Loucy (cell line): Measurements from ENCODE around the gene PSMC3.

Source experiments
- H2AFZ ChIP-seq: fragments of 200-600 bp; sonication (generic); 2 replicates; pipeline ENCODE4 v1.6.0; 2016; ENCODE audit warnings: antibody characterized with exemption, mild to moderate bottlenecking, low read length, moderate library complexity
- H3F3A ChIP-seq: fragments of 200-600 bp; 2 replicates; pipeline ENCODE4 v1.6.0; 2016; ENCODE audit warnings: antibody characterized with exemption, low read depth, mild to moderate bottlenecking
- H3K27me3 ChIP-seq: fragments of 200-600 bp; sonication (generic); 2 replicates; pipeline ENCODE4 v1.6.1; 2014; ENCODE audit warnings: low read length, mild to moderate bottlenecking; ENCODE audit not compliant: insufficient read depth, poor library complexity, severe bottlenecking
- H3K36me3 ChIP-seq: fragments of 200-600 bp; sonication (generic); 2 replicates; pipeline ENCODE4 v1.6.1; 2016; ENCODE audit warnings: low read length; ENCODE audit not compliant: insufficient read depth
- H3K4me1 ChIP-seq: fragments of 200-600 bp; sonication (generic); 2 replicates; pipeline ENCODE4 v1.5.1; 2014; ENCODE audit warnings: low read length, mild to moderate bottlenecking; ENCODE audit not compliant: insufficient read depth, poor library complexity, severe bottlenecking
- H3K4me2 ChIP-seq: fragments of 200-600 bp; sonication (generic); 2 replicates; pipeline ENCODE4 v1.6.0; 2014; ENCODE audit warnings: antibody characterized with exemption, low read length, low read depth, mild to moderate bottlenecking; ENCODE audit not compliant: poor library complexity, severe bottlenecking
- H3K4me3 ChIP-seq: fragments of 200-600 bp; sonication (generic); 2 replicates; pipeline ENCODE4 v1.5.1; 2014; ENCODE audit warnings: low read length, mild to moderate bottlenecking, mixed read lengths; ENCODE audit not compliant: poor library complexity, severe bottlenecking
- H3K79me2 ChIP-seq: fragments of 200-600 bp; sonication (generic); 2 replicates; pipeline ENCODE4 v1.6.1; 2014; ENCODE audit warnings: low read length; ENCODE audit not compliant: insufficient read depth
- H3K9ac ChIP-seq: fragments of 200-600 bp; sonication (generic); 2 replicates; pipeline ENCODE4 v1.6.0; 2014; ENCODE audit warnings: mild to moderate bottlenecking, low read depth, low read length, moderate library complexity; ENCODE audit not compliant: poor library complexity, severe bottlenecking
- H3K9me2 ChIP-seq: fragments of 200-600 bp; sonication (generic); replicated peaks from 2 replicates; pipeline ENCODE4 v1.6.1; 2016; ENCODE audit warnings: low read depth, low read length, mixed read lengths
- H3K9me3 ChIP-seq: fragments of 200-600 bp; sonication (generic); 2 replicates; pipeline ENCODE4 v1.6.1; 2014; ENCODE audit warnings: mild to moderate bottlenecking, antibody characterized with exemption, low read length, low read depth; ENCODE audit not compliant: insufficient read depth
- H4K20me1 ChIP-seq: fragments of 200-600 bp; sonication (generic); 2 replicates; pipeline ENCODE4 v1.6.0; 2014; ENCODE audit warnings: antibody characterized with exemption, low read length, mild to moderate bottlenecking; ENCODE audit not compliant: insufficient read depth, poor library complexity, severe bottlenecking
- EZH2phosphoT487 ChIP-seq: fragments of 200-600 bp; IDR thresholded peaks from 2 replicates; pipeline ENCODE4 v1.6.1; 2018; ENCODE audit warnings: antibody characterized with exemption, mild to moderate bottlenecking, moderate library complexity, borderline replicate concordance
- TF ChIP-seq, protein P1 (sequence below): fragments of 200-600 bp; sonication (generic); conservative IDR thresholded peaks from 2 replicates; pipeline ENCODE4 v1.5.1; 2014; ENCODE audit warnings: mild to moderate bottlenecking, antibody characterized with exemption, low read length

The PSMC3 gene

DNA sequence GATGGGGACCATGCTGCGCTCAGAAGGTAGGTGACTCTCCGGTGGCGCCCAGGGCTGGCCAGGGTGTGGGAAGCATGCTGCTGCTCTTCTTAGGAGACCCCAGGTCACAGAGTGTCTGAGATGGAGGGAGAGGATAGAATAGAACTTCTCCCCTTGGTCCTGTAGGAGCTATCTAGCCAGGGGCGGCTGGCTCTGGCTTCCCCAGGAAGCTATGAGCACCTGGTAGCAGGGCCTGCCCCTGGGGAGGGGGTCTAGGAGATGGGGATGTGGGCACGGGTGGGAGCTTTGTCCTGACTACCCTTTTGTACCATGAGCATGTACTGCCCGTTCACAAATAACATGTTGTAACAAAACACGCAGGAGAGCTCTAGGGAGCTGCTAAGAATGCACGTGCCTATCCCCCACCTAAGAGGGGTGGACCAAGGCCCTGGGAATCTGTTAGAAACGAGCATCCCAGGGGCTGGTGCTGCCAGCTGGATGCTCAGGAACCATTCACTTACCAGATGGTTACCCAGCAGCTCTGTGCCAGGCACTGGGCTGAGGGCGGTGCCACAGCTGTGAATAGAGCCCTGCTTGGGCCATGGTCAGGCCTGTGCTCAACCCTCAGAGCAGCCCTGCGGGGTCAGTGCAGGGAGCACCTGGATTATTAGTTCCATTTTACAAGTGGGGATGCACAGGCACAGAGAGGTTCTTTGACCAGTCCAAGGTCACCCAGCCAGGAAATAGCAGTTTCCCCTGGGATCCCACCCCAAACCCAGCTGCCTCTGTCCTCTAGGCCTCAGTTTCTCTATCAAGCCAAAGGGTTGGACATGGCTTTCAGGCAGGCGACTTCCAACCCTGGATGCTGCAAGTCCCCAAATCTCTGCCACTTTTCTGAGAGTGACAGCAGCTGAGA, 15.6 kb downstream of the PSMC3 start:
- no peaks in the 10 kb centered on the region for H3K9me2 ChIP-seq
- H3K4me3 ChIP-seq: no peak overlapping the region
- H3K36me3 ChIP-seq: no peaks in the 10 kb centered on the region
- H3K79me2 ChIP-seq: peaks cover 14% of the 10 kb centered on the region; the same call in 1 of the 2 replicates
- H3K4me1 ChIP-seq: peaks cover 20% of the 10 kb centered on the region
- H3K9me3 ChIP-seq: no peaks in the 10 kb centered on the region
- no peaks in the 10 kb centered on the region for H3F3A ChIP-seq
- TF ChIP-seq, protein P1, sequence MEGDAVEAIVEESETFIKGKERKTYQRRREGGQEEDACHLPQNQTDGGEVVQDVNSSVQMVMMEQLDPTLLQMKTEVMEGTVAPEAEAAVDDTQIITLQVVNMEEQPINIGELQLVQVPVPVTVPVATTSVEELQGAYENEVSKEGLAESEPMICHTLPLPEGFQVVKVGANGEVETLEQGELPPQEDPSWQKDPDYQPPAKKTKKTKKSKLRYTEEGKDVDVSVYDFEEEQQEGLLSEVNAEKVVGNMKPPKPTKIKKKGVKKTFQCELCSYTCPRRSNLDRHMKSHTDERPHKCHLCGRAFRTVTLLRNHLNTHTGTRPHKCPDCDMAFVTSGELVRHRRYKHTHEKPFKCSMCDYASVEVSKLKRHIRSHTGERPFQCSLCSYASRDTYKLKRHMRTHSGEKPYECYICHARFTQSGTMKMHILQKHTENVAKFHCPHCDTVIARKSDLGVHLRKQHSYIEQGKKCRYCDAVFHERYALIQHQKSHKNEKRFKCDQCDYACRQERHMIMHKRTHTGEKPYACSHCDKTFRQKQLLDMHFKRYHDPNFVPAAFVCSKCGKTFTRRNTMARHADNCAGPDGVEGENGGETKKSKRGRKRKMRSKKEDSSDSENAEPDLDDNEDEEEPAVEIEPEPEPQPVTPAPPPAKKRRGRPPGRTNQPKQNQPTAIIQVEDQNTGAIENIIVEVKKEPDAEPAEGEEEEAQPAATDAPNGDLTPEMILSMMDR: no peak
- TF ChIP-seq EZH2phosphoT487: no peak
- peak overlapping the region; percentile 79 for H3K9ac ChIP-seq
- peak overlapping the region; percentile 93 for H3K4me2 ChIP-seq
- no peaks in the 10 kb centered on the region for H3K27me3 ChIP-seq
- no peak overlapping the region for H2AFZ ChIP-seq
- no peaks in the 10 kb centered on the region for H4K20me1 ChIP-seq

DNA sequence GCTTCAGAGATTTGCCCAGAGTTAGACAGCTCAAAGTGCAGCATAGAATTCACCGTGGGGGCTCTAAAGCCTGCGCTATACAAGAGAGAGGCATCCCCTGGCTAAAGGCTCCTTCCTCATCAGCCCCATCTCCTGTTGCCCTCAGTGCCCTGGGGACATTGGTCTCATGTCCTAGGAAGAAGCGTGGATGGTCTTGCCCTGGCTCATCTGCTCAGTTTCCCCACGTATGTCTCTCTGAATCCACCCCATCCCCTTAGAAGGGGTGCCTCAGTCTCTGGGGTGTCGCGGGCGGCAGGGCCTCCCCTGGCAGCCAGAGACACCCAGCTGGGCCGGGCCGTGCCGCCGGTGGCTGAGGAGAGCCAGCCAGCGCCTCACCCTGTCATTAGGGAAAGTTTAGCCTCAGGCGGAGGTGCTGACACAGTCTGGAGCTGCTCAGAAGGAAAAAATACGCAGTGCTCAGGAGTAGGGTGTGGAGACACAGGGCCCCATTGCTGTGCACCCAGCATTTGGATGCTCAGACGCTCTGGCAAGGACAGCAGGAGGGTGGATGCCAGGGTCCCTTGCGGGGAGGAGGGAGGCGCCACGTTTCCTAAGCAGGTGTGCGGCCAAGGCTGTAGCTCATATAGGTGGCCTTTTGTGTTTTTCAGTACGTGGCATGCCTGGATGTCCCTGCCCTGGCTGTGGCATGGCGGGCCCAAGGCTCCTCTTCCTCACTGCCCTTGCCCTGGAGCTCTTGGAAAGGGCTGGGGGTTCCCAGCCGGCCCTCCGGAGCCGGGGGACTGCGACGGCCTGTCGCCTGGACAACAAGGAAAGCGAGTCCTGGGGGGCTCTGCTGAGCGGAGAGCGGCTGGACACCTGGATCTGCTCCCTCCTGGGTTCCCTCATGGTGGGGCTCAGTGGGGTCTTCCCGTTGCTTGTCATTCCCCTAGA, 16.5 kb downstream of the PSMC3 start:
- H3K4me1 ChIP-seq: peaks cover 20% of the 10 kb centered on the region
- no peaks in the 10 kb centered on the region for H3K36me3 ChIP-seq
- no peaks in the 10 kb centered on the region for H3K9me2 ChIP-seq
- H3K4me3 ChIP-seq: peak overlapping the region; percentile 81
- TF ChIP-seq, protein P1: no peak
- no peak for TF ChIP-seq EZH2phosphoT487
- no peaks in the 10 kb centered on the region for H3F3A ChIP-seq
- H4K20me1 ChIP-seq: no peaks in the 10 kb centered on the region
- H3K9me3 ChIP-seq: no peaks in the 10 kb centered on the region
- peak overlapping the region; percentile 79 for H3K9ac ChIP-seq
- H2AFZ ChIP-seq: no peak overlapping the region
- peaks cover 14% of the 10 kb centered on the region; the same call in 1 of the 2 replicates for H3K79me2 ChIP-seq
- H3K27me3 ChIP-seq: no peaks in the 10 kb centered on the region
- peak overlapping the region; percentile 93 for H3K4me2 ChIP-seq

DNA sequence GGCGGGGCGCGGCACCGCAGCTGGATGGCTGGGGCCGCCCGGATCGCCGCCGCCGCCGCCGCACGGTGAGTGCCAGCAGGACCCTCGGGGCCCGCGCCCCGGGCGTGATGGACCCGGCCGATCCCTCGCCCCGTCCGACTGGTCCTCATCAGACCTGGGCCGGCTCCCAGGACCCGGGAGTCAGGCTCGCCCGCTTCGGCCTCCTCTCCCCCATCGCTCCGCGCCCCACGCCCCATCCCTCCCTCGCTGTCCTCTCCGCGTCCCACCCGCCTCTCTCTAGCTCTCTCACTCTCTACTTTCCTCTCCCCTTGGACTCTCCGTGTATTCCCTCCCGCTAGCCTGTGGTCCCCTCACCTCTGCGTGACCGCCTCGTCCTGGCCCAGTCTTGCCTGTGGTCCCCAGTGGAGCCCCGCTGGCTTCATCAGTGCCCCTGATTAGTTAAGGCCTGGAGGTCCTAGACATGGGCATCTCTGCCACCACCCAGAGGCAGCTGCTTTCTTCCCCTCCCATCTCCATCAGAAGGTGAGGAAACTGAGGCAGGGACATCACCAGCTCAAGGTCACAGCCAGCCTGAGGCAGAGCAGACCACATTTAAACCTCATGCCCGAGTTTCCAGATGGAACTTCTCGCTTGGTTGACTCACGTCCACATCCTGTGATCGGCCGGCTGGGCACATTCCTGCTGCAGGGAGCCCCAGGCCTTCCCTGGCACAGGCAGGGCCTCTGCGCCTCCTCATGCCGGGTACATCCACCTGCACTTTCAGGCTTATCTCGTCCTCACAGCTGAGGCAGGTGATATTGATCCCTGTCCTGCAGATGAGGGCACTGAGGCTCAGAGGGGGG, 17.4 kb downstream of the PSMC3 start:
- Histone ChIP-seq H2AFZ (peak overlapping the region; percentile 72), H3K4me1 (peaks cover 21% of the 10 kb centered on the region), H4K20me1 (no peaks in the 10 kb centered on the region), H3K79me2 (peaks cover 14% of the 10 kb centered on the region; the same call in 1 of the 2 replicates), H3K9ac (peak overlapping the region; percentile 79), H3K9me3 (no peaks in the 10 kb centered on the region), H3K27me3 (no peaks in the 10 kb centered on the region), H3K9me2 (no peaks in the 10 kb centered on the region), H3F3A (no peaks in the 10 kb centered on the region), H3K4me2 (peak overlapping the region; percentile 93), H3K4me3 (peak overlapping the region; percentile 81), H3K36me3 (no peaks in the 10 kb centered on the region)
- no peak for TF ChIP-seq EZH2phosphoT487
- TF ChIP-seq, protein P1: no peak
